Measurements from ENCODE around the gene ZNF518B.

ZNF518B gene

GRCh38 chr4:10457255-10457801 is at the start of gene ZNF518B:
Gene ZNF518B (minus strand): TSS chr4:10457426. CDS start chr4:10446328, 11,098 bp downstream.
- DNase-seq (ENCODE audit: low read depth in 2 of 2), result peak; percentile 43 to 67

- no peak for DNase-seq (ENCODE audit: low read depth in 2 of 2)
Observed at GRCh38 chr4:10506077-10506476, 48.9 kb upstream of the ZNF518B start.

GRCh38 chr4:10504570-10505179 is 47.4 kb upstream of the ZNF518B start:
- DNase-seq (ENCODE audit: low read depth in 2 of 2), result no peak

GRCh38 chr4:10502717-10503116 is 45.5 kb upstream of the ZNF518B start:
- no peak for DNase-seq (ENCODE audit: low read depth in 2 of 2)

GRCh38 chr4:10500776-10501175 is 43.5 kb upstream of the ZNF518B start:
- DNase-seq (ENCODE audit: low read depth in 2 of 2), result no peak

- no peak for DNase-seq (ENCODE audit: low read depth in 2 of 2)
Observed at GRCh38 chr4:10496200-10496599, 39.0 kb upstream of the ZNF518B start.

- no peak for DNase-seq (ENCODE audit: low read depth in 2 of 2)
Observed at GRCh38 chr4:10495651-10496050, 38.4 kb upstream of the ZNF518B start.

GRCh38 chr4:10492464-10492863 is 35.2 kb upstream of the ZNF518B start:
- no peak for DNase-seq (ENCODE audit: low read depth in 2 of 2)

- no peak for DNase-seq (ENCODE audit: low read depth in 2 of 2)
Observed at GRCh38 chr4:10491401-10491800, 34.2 kb upstream of the ZNF518B start.

- DNase-seq (ENCODE audit: low read depth in 2 of 2), result no peak
Observed at GRCh38 chr4:10490996-10491395, 33.8 kb upstream of the ZNF518B start.

GRCh38 chr4:10482913-10483312 is 25.7 kb upstream of the ZNF518B start:
- DNase-seq (ENCODE audit: low read depth in 2 of 2), result no peak

GRCh38 chr4:10480616-10481015 is 23.4 kb upstream of the ZNF518B start:
- no peak for DNase-seq (ENCODE audit: low read depth in 2 of 2)

GRCh38 chr4:10478621-10479020 is 21.4 kb upstream of the ZNF518B start:
- DNase-seq (ENCODE audit: low read depth in 2 of 2), result no peak

- no peak for DNase-seq (ENCODE audit: low read depth in 2 of 2)
Observed at GRCh38 chr4:10470505-10470904, 13.3 kb upstream of the ZNF518B start.

- DNase-seq (ENCODE audit: low read depth in 2 of 2), result no peak
Observed at GRCh38 chr4:10466161-10466560, 8.9 kb upstream of the ZNF518B start.

- no peak for DNase-seq (ENCODE audit: low read depth in 2 of 2)
Observed at GRCh38 chr4:10462876-10463275, 5.7 kb upstream of the ZNF518B start.

- no peak for DNase-seq (ENCODE audit: low read depth in 2 of 2)
Observed at GRCh38 chr4:10461850-10462400, 4.7 kb upstream of the ZNF518B start.

- peak; percentile 39 to 66 for DNase-seq (ENCODE audit: low read depth in 2 of 2)
Observed at GRCh38 chr4:10461091-10461849, 4.0 kb upstream of the ZNF518B start.

- peak; percentile 34 to 48 for DNase-seq (ENCODE audit: low read depth in 2 of 2)
Observed at GRCh38 chr4:10460313-10461047, 3.3 kb upstream of the ZNF518B start.

- DNase-seq (ENCODE audit: low read depth in 2 of 2), result no peak
Observed at GRCh38 chr4:10459305-10459704, 2.1 kb upstream of the ZNF518B start.

GRCh38 chr4:10458177-10458576 is 951 bp upstream of the ZNF518B start:
- DNase-seq (ENCODE audit: low read depth in 2 of 2), result no peak

- peak; percentile 29 to 48 for DNase-seq (ENCODE audit: low read depth in 2 of 2)
Observed at GRCh38 chr4:10456595-10457254, 501 bp downstream of the ZNF518B start.

All from stimulated activated CD4-positive, alpha-beta T cell treated with anti-CD3 and anti-CD28 coated beads, Interleukin-15, amount 100 ng/mL, for 48 hours (primary cell).